Gastroesophageal sphincter (tissue), 3 donors: ENCODE measurements around the gene TFG.

Experiments
- POLR2A ChIP-seq, 2 donors: fragments of 450-650 bp; IDR thresholded peaks; one replicate each; pipeline ENCODE4 v1.6.1; 2017; ENCODE audit warnings: antibody characterized with exemption in 2 of 2, mild to moderate bottlenecking in 2 of 2, moderate library complexity in 1 of 2
- POLR2AphosphoS5 ChIP-seq: sonication (generic); formaldehyde crosslinking; IDR thresholded peaks from one replicate; pipeline ENCODE4 v1.6.1; 2017; ENCODE audit warnings: antibody characterized with exemption
- TF ChIP-seq, protein P1 (sequence below), 4 experiments: fragments of 200-600 bp in 2 of 4; fragments of 450-650 bp in 2 of 4; sonication (generic) in 1 of 4; IDR thresholded peaks; one replicate each; pipeline ENCODE4 v1.5.1; 2017 to 2019; ENCODE audit warnings: antibody characterized with exemption in 4 of 4, mild to moderate bottlenecking in 2 of 4, moderate library complexity in 2 of 4

DNA sequence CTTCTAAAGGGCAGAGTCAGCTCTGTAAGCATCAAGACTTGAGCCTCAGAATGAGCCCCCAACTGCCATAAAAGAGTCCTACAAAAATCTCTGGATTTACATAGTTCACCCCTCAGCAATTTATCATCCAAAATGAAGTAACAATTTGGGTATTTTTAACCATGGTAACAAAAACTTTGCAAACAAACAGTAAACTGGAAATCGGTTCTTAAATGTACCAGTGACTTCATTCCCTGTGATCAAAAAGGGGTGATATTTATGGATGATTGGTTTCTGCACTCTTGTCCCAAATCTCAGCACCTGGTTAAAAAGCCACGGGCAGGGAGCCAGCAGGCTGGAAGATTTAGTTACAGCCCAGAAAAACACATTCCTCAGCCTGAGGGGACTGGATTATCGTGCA, 73.6 kb downstream of the TFG start:
- TF ChIP-seq, protein P1, sequence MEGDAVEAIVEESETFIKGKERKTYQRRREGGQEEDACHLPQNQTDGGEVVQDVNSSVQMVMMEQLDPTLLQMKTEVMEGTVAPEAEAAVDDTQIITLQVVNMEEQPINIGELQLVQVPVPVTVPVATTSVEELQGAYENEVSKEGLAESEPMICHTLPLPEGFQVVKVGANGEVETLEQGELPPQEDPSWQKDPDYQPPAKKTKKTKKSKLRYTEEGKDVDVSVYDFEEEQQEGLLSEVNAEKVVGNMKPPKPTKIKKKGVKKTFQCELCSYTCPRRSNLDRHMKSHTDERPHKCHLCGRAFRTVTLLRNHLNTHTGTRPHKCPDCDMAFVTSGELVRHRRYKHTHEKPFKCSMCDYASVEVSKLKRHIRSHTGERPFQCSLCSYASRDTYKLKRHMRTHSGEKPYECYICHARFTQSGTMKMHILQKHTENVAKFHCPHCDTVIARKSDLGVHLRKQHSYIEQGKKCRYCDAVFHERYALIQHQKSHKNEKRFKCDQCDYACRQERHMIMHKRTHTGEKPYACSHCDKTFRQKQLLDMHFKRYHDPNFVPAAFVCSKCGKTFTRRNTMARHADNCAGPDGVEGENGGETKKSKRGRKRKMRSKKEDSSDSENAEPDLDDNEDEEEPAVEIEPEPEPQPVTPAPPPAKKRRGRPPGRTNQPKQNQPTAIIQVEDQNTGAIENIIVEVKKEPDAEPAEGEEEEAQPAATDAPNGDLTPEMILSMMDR (IDR thresholded peaks at IDR 0.05), result no peak
- no peak for TF ChIP-seq POLR2A (IDR thresholded peaks at IDR 0.05)
- TF ChIP-seq POLR2AphosphoS5, result no peak
